ENCODE data around the gene PCNX2.
"Not testable (repeated sequence)": the region's sequence is repeated elsewhere in the genome, so short reads cannot be mapped to it uniquely, and the experiment has no call there.

PCNX2 gene

DNA sequence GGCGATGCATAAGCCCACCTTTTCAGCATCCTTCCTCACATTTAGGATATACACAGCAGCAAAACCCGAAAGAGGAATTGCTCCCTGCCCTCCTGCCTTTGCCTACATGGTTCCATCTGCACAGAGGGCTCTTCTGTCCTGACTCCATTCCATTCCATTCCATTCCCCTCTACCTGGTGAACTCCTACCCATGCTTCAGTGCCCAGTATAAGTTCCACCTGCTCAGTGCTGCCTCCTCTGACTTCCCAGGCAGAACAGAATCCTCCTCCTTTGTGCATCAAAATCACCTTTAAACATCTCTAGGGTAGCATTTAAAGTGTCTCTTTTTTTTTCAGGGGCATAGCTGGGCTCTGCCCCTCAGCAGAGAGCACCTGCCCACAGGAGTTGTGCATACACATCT is 112.9 kb downstream of the PCNX2 start:
- TF ChIP-seq, protein P1, sequence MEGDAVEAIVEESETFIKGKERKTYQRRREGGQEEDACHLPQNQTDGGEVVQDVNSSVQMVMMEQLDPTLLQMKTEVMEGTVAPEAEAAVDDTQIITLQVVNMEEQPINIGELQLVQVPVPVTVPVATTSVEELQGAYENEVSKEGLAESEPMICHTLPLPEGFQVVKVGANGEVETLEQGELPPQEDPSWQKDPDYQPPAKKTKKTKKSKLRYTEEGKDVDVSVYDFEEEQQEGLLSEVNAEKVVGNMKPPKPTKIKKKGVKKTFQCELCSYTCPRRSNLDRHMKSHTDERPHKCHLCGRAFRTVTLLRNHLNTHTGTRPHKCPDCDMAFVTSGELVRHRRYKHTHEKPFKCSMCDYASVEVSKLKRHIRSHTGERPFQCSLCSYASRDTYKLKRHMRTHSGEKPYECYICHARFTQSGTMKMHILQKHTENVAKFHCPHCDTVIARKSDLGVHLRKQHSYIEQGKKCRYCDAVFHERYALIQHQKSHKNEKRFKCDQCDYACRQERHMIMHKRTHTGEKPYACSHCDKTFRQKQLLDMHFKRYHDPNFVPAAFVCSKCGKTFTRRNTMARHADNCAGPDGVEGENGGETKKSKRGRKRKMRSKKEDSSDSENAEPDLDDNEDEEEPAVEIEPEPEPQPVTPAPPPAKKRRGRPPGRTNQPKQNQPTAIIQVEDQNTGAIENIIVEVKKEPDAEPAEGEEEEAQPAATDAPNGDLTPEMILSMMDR (IDR thresholded peaks at IDR 0.05; ENCODE audit: low read depth, low read length): no peak
- no peak overlapping the region for H3K4me3 ChIP-seq (ENCODE audit: low read depth, low read length)

DNA sequence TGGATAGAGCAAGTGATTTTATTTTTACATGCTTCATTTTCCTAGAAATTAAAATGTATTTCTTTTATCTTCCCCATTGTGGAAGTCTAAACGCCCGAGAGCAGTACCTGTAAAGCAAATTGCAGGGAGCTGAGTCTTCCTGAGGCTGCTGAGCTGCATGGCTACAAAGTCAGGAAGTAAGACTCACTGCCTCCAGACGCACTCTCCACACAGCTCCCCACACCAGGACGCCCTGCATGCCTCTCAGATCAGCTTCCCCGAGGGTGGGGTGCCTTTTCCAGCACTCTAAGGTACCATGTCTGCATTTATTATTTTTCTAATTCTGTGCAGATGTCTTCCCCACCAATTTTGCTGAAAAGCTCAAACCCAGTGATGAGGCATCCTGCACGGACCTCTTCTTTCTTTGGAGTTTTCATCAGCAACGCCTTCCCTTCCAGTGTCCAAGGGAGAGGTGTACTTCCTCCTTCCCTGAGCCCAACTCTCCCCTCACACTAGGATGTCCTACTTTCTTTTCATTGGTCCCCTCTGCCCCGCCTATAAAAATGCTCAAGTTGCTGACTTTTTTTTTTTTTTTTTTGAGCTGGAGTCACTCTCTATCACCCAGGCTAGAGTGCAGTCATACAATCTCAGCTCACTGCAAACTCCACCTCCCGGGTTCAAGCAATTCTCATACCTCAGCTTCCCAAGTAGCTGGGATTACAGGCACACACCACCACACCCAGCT is 114.7 kb downstream of the PCNX2 start:
- H3K4me3 ChIP-seq (ENCODE audit: low read depth, low read length): no peak overlapping the region
- TF ChIP-seq, protein P1 (IDR thresholded peaks at IDR 0.05; ENCODE audit: low read depth, low read length): no peak

DNA sequence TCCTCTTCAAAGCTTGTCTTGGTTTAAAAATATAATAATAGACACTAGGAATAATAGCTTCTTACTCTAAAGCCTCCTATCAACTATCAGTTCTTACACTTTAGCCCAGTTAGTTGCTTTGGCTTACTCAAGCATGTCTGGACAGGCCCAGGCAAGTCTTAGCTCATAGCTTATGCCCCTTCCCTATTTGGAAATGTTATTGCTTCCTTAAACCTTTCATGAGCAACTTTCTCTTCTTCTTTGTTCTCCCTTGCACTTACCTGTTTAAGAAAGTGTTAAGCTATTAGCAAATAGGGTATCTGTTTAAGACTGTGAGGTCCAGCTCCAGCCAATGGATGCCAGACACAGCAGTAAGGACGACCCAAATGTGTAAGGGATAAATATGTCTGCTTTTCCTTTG is 115.9 kb downstream of the PCNX2 start:
- not testable (repeated sequence) for H3K4me3 ChIP-seq (ENCODE audit: low read depth, low read length)

DNA sequence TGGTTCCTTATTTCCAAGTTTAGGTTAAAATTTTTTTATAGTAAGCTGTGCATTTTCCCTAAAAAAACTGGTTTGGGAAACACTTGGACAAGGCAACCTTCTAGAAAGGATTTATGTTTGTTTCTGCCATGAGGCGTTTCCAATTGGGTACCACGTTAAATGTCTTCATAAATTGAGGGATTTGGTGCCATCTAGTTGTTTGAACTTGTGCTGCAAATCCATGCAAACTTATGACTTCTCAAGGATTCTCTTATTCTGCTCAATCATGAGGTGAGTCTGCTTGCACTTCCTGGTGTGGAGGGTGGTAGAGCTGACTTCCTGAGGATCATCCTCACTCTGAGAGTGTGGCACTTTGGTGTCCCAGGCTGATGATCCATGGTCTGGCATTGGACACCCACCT is 123.3 kb downstream of the PCNX2 start:
- TF ChIP-seq, protein P1 (IDR thresholded peaks at IDR 0.05; ENCODE audit: low read depth, low read length): no peak
- H3K4me3 ChIP-seq (ENCODE audit: low read depth, low read length): no peak overlapping the region

DNA sequence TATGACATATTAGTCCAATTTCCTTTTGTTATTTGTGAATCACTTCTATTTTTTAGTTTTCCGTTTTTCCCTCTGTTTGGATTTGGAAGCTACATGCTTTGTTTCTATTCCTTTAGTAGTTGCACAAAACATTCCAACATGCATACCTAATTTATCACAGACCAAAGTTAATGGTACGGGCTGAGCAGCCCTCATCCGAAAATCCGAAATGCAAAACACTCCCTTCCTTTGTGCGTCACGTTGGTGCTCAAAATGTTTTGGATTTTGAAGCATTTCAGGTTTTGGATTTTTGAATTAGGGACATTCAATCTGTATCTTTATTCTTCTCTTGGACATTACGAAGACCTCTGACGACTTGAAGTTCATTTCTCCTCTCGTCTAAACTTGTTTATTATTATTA is 124.8 kb downstream of the PCNX2 start:
- TF ChIP-seq, protein P1 (IDR thresholded peaks at IDR 0.05; ENCODE audit: low read depth, low read length): no peak
- no peak overlapping the region for H3K4me3 ChIP-seq (ENCODE audit: low read depth, low read length)

DNA sequence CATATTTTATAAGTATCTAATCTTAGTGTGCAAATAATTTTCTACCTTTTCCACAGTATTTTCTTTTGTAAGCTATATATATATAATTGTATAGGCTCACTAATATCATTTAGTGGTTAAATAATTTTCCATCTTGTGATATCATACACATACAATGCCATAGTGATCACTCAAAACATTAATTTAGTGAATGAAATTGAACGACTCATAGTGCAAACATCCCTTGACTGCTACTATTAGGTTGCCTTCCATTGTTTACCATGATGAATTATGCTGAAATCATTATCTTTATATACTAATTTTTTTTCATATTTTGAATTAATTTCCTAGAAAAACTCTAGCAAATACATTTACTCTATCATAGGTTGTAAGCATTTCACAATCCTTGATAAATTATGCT is 127.1 kb downstream of the PCNX2 start:
- H3K4me3 ChIP-seq (ENCODE audit: low read depth, low read length): no peak overlapping the region
- TF ChIP-seq, protein P1 (IDR thresholded peaks at IDR 0.05; ENCODE audit: low read depth, low read length): no peak

DNA sequence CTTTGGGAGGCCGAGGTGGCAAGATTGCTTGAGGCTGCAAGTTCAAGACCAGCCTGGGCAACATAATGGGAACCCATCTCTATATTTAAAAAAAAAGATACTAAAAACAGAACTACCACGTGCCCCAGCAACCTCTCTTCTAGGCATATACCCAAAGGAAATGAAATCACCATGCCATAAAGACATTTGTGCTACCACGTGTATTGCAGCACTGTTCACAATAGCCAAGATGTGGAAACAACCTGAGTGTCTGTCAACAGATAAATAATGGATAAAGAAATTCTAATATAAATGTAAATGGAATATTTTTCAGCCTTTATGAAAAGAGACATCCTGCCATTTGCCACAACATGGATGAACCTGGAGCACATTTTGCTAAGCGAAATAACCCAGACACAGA is 128.6 kb downstream of the PCNX2 start:
- TF ChIP-seq, protein P1 (IDR thresholded peaks at IDR 0.05; ENCODE audit: low read depth, low read length): no peak
- H3K4me3 ChIP-seq (ENCODE audit: low read depth, low read length): no peak overlapping the region

DNA sequence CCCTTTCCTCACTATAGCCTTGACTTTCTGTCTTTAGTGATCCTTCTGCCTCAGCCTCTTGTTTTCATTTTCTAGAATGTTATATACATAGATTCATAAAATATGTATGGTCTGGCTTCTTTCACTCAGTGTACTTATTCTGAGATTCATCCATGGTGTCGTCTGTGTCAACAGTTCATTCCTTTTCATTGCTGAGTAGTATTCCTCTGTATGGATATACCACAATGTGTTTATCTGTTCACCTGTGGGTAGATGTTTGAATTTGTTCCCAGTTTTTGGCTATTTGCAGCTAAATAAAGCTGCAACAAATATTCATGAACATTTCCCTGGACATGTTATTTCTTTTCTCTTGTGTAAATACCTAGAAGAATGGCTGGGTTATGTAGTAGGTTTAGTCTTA is 131.8 kb downstream of the PCNX2 start:
- H3K4me3 ChIP-seq (ENCODE audit: low read depth, low read length): no peak overlapping the region
- TF ChIP-seq, protein P1 (IDR thresholded peaks at IDR 0.05; ENCODE audit: low read depth, low read length): no peak
